NT2/D1 (cell line): Measurements from ENCODE around the gene ERI3.

Experiments used
- DNase-seq: peaks from one replicate; pipeline ENCODE4 v3.0.0-alpha.2; 2011; ENCODE audit warnings: low read depth, low spot score
- H3K27me3 ChIP-seq: 2 replicates; pipeline ENCODE4 v1.6.0; 2011; ENCODE audit warnings: mild to moderate bottlenecking; ENCODE audit not compliant: insufficient read length, insufficient read depth
- H3K36me3 ChIP-seq: 2 replicates; pipeline ENCODE4 v1.6.1; 2011; ENCODE audit warnings: mild to moderate bottlenecking, low read length, mixed read lengths; ENCODE audit not compliant: insufficient read depth, insufficient read length
- H3K4me1 ChIP-seq: 2 replicates; pipeline ENCODE4 v1.5.1; 2011; ENCODE audit not compliant: insufficient read depth, insufficient read length
- H3K4me3 ChIP-seq: 2 replicates; pipeline ENCODE4 v1.5.1; 2011; ENCODE audit warnings: low read depth; ENCODE audit not compliant: insufficient read length
- H3K9ac ChIP-seq: 2 replicates; pipeline ENCODE4 v1.6.0; 2011; ENCODE audit warnings: low read depth; ENCODE audit not compliant: insufficient read length
- H3K9me3 ChIP-seq: 2 replicates; pipeline ENCODE4 v1.5.1; 2011; ENCODE audit warnings: mild to moderate bottlenecking, low read length; ENCODE audit not compliant: insufficient read depth
- SUZ12 ChIP-seq: IDR thresholded peaks from 2 replicates; pipeline ENCODE4 v1.6.1; 2011; ENCODE audit not compliant: insufficient read length, insufficient read depth; ENCODE audit errors: extremely low read depth
- YY1 ChIP-seq: IDR thresholded peaks from 2 replicates; pipeline ENCODE4 v1.6.1; 2011; ENCODE audit not compliant: insufficient read length, insufficient read depth
- ZNF274 ChIP-seq: IDR thresholded peaks from 2 replicates; pipeline ENCODE4 v1.6.1; 2011; ENCODE audit warnings: mild to moderate bottlenecking, low read depth, low read length

ERI3 gene

GRCh38 chr1:44301442-44301841 lies 53.6 kb downstream of the ERI3 start:
- no peak for DNase-seq
- no peak for TF ChIP-seq YY1
- no peak for TF ChIP-seq SUZ12
- no peak for TF ChIP-seq ZNF274
- H3K4me3 ChIP-seq, result no peak overlapping the region
- H3K9me3 ChIP-seq, result no peaks in the 10 kb centered on the region
- peaks cover 92% of the 10 kb centered on the region for H3K36me3 ChIP-seq
- no peaks in the 10 kb centered on the region for H3K27me3 ChIP-seq
- no peaks in the 10 kb centered on the region for H3K4me1 ChIP-seq
- H3K9ac ChIP-seq, result no peak overlapping the region

GRCh38 chr1:44300852-44301251 lies 54.2 kb downstream of the ERI3 start:
- TF ChIP-seq YY1, result no peak
- no peak for TF ChIP-seq SUZ12
- no peak for TF ChIP-seq ZNF274
- no peaks in the 10 kb centered on the region for H3K9me3 ChIP-seq
- H3K36me3 ChIP-seq, result peaks cover 92% of the 10 kb centered on the region
- H3K4me3 ChIP-seq, result no peak overlapping the region
- H3K4me1 ChIP-seq, result no peaks in the 10 kb centered on the region
- no peak for DNase-seq
- H3K9ac ChIP-seq, result no peak overlapping the region
- H3K27me3 ChIP-seq, result no peaks in the 10 kb centered on the region

GRCh38 chr1:44297695-44298400 lies 57.2 kb downstream of the ERI3 start:
- no peak for TF ChIP-seq YY1
- TF ChIP-seq SUZ12, result no peak
- no peak for TF ChIP-seq ZNF274
- H3K4me1 ChIP-seq, result no peaks in the 10 kb centered on the region
- no peaks in the 10 kb centered on the region for H3K27me3 ChIP-seq
- H3K4me3 ChIP-seq, result no peak overlapping the region
- DNase-seq, result no peak
- H3K9me3 ChIP-seq, result no peaks in the 10 kb centered on the region
- H3K9ac ChIP-seq, result no peak overlapping the region
- peaks cover 91% of the 10 kb centered on the region for H3K36me3 ChIP-seq

- Histone ChIP-seq H3K4me3 (no peak overlapping the region), H3K4me1 (no peaks in the 10 kb centered on the region), H3K27me3 (no peaks in the 10 kb centered on the region), H3K9ac (no peak overlapping the region), H3K9me3 (no peaks in the 10 kb centered on the region), H3K36me3 (peaks cover 91% of the 10 kb centered on the region)
- TF ChIP-seq YY1 (no peak), ZNF274 (no peak), SUZ12 (no peak)
- DNase-seq, result no peak
These were observed 58.3 kb downstream of the ERI3 start for GRCh38 chr1:44296806-44297205.

- Histone ChIP-seq H3K4me3 (no peak overlapping the region), H3K27me3 (no peaks in the 10 kb centered on the region), H3K9me3 (no peaks in the 10 kb centered on the region), H3K4me1 (no peaks in the 10 kb centered on the region), H3K9ac (no peak overlapping the region), H3K36me3 (peaks cover 89% of the 10 kb centered on the region)
- TF ChIP-seq YY1 (no peak), SUZ12 (no peak), ZNF274 (no peak)
- DNase-seq, result no peak
These were observed 59.0 kb downstream of the ERI3 start for GRCh38 chr1:44296086-44296485.

- H3K9me3 ChIP-seq, result no peaks in the 10 kb centered on the region
- no peak overlapping the region for H3K4me3 ChIP-seq
- no peaks in the 10 kb centered on the region for H3K27me3 ChIP-seq
- no peak for DNase-seq
- H3K36me3 ChIP-seq, result peaks cover 92% of the 10 kb centered on the region
- no peak overlapping the region for H3K9ac ChIP-seq
- TF ChIP-seq SUZ12 (no peak), YY1 (no peak), ZNF274 (no peak)
- no peaks in the 10 kb centered on the region for H3K4me1 ChIP-seq
These were observed 60.5 kb downstream of the ERI3 start for GRCh38 chr1:44294588-44295007.

GRCh38 chr1:44293761-44294315 lies 61.2 kb downstream of the ERI3 start:
- no peak overlapping the region for H3K4me3 ChIP-seq
- peaks cover 96% of the 10 kb centered on the region for H3K36me3 ChIP-seq
- no peaks in the 10 kb centered on the region for H3K4me1 ChIP-seq
- TF ChIP-seq ZNF274, result no peak
- TF ChIP-seq YY1, result no peak
- TF ChIP-seq SUZ12, result no peak
- no peak for DNase-seq
- no peaks in the 10 kb centered on the region for H3K9me3 ChIP-seq
- H3K27me3 ChIP-seq, result no peaks in the 10 kb centered on the region
- H3K9ac ChIP-seq, result no peak overlapping the region
